Measurements from ENCODE around the gene TIMP3. TPM values are rescaled to one million over a fixed set of nuclear protein-coding genes. Genes with fewer than 3 reads are reported as not detected.

Gene TIMP3
- total and polyA plus RNA-seq, 2 donors (not counting 1 experiment from before 2014, with no cell fraction given) = not detected

DNA sequence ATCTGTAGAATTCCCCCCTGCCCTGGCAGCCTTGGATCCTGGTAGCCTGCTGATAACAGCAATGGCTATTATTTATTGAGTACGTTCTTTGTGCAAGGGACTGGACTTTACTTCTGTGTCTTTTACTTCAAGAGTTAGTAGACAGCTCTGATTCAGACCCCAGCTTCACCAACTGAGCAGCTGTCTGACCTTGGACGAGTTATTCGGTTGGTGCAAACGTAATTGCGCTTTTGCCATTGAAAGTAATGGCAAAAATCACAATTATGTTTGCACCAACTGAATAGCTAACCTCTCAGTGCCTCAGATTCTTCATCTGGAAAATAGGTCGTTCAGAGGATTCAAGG is 108.9 kb downstream of the TIMP3 start:
- no peaks in the 10 kb centered on the region for H3K36me3 ChIP-seq (replicated peaks in 1 of 2; ENCODE audit: control extremely low read depth in 1 of 2, control insufficient read depth in 1 of 2, extremely low read depth in 1 of 2, insufficient read depth in 2 of 2, low read length in 1 of 2)
- DNase-seq (no peak), ATAC-seq (ENCODE audit: low read depth) (no peak)
- H4K20me1 ChIP-seq (ENCODE audit: control insufficient read depth, insufficient read depth, low read length, poor library complexity, severe bottlenecking) = no peaks in the 10 kb centered on the region
- no peak overlapping the region for H2AFZ ChIP-seq (ENCODE audit: insufficient read depth, low read depth, low read length, poor library complexity, severe bottlenecking)
- no peak overlapping the region for H3K9ac ChIP-seq (ENCODE audit: low read length)
- ChIA-PET POLR2A (no interaction called here), CTCF (no interaction called here)
- no peak overlapping the region for H3K27ac Mint-ChIP-seq
- H3K4me3 Mint-ChIP-seq = no peak overlapping the region
- no peaks in the 10 kb centered on the region for H3K4me1 ChIP-seq (ENCODE audit: control insufficient read depth in 2 of 2, insufficient read depth in 2 of 2, low read length in 2 of 2)
- H3K9me3 ChIP-seq (ENCODE audit: control extremely low read depth in 1 of 3, control insufficient read depth in 2 of 3, insufficient read depth in 1 of 3, low read length in 2 of 3) = no peaks in the 10 kb centered on the region
- no peak overlapping the region for H3K4me3 ChIP-seq (ENCODE audit: control extremely low read depth in 1 of 5, extremely low read depth in 1 of 5, insufficient read depth in 1 of 5, low read depth in 2 of 5, low read length in 4 of 5)
- no peaks in the 10 kb centered on the region for H3K79me2 ChIP-seq (ENCODE audit: control insufficient read depth, insufficient read depth, low read length)
- H3K27me3 ChIP-seq (replicated peaks in 1 of 4; ENCODE audit: control extremely low read depth in 1 of 4, control insufficient read depth in 3 of 4, insufficient read depth in 4 of 4, low read length in 3 of 4) = no peaks in the 10 kb centered on the region
- no peak overlapping the region for H3K27ac ChIP-seq (ENCODE audit: low read length in 2 of 2)
- no peaks in the 10 kb centered on the region for H3K4me1 Mint-ChIP-seq
- peaks cover 4% of the 10 kb centered on the region for H3K27me3 Mint-ChIP-seq
- intact Hi-C loops (cut with micrococcal nuclease) = no loop called here
- no peak overlapping the region for H3K4me2 ChIP-seq (replicated peaks; ENCODE audit: low read depth, low read length, poor library complexity, severe bottlenecking)
- H3K9me3 Mint-ChIP-seq (ENCODE audit: insufficient read depth) = peaks cover 1% of the 10 kb centered on the region
- 93% methylated on average over 5 of the region's 6 CpGs for WGBS (ENCODE audit: insufficient coverage)
- no peak for TF ChIP-seq EZH2 (IDR thresholded peaks at IDR 0.05; ENCODE audit: borderline replicate concordance, insufficient read depth, low read depth, low read length, poor library complexity, severe bottlenecking)
- TF ChIP-seq, protein P1, sequence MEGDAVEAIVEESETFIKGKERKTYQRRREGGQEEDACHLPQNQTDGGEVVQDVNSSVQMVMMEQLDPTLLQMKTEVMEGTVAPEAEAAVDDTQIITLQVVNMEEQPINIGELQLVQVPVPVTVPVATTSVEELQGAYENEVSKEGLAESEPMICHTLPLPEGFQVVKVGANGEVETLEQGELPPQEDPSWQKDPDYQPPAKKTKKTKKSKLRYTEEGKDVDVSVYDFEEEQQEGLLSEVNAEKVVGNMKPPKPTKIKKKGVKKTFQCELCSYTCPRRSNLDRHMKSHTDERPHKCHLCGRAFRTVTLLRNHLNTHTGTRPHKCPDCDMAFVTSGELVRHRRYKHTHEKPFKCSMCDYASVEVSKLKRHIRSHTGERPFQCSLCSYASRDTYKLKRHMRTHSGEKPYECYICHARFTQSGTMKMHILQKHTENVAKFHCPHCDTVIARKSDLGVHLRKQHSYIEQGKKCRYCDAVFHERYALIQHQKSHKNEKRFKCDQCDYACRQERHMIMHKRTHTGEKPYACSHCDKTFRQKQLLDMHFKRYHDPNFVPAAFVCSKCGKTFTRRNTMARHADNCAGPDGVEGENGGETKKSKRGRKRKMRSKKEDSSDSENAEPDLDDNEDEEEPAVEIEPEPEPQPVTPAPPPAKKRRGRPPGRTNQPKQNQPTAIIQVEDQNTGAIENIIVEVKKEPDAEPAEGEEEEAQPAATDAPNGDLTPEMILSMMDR (IDR thresholded peaks at IDR 0.05) = no peak

DNA sequence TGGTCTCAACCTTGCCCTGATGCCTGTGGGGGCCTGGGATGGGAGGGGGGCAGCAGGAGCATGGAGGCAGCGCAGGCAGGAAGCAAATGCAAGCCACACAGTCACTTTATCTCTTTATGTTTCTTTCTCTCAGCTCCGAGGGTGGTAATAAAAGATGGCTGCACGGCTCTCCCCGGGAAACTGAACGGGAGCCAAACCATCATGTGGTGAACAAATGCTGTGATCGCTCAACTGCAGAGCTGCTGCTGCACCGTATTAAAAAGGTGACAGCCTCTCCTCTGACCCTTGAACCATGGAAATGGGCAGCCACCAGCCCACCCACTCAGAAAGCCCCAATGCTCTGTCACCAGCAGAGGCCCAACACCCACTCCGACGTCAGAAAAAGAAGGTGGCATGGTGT is 110.0 kb downstream of the TIMP3 start:
- Histone ChIP-seq H3K27ac (ENCODE audit: low read length in 2 of 2) (no peak overlapping the region), H3K27me3 (replicated peaks in 1 of 4; ENCODE audit: control extremely low read depth in 1 of 4, control insufficient read depth in 3 of 4, insufficient read depth in 4 of 4, low read length in 3 of 4) (no peaks in the 10 kb centered on the region), H3K9ac (ENCODE audit: low read length) (no peak overlapping the region), H2AFZ (ENCODE audit: insufficient read depth, low read depth, low read length, poor library complexity, severe bottlenecking) (no peak overlapping the region), H3K4me1 (ENCODE audit: control insufficient read depth in 2 of 2, insufficient read depth in 2 of 2, low read length in 2 of 2) (no peaks in the 10 kb centered on the region), H3K79me2 (ENCODE audit: control insufficient read depth, insufficient read depth, low read length) (no peaks in the 10 kb centered on the region), H3K4me3 (ENCODE audit: control extremely low read depth in 1 of 5, extremely low read depth in 1 of 5, insufficient read depth in 1 of 5, low read depth in 2 of 5, low read length in 4 of 5) (no peak overlapping the region), H3K9me3 (ENCODE audit: control extremely low read depth in 1 of 3, control insufficient read depth in 2 of 3, insufficient read depth in 1 of 3, low read length in 2 of 3) (peaks cover 0 to 5% (median 0%) of the 10 kb centered on the region in 3 donors), H3K36me3 (replicated peaks in 1 of 2; ENCODE audit: control extremely low read depth in 1 of 2, control insufficient read depth in 1 of 2, extremely low read depth in 1 of 2, insufficient read depth in 2 of 2, low read length in 1 of 2) (no peaks in the 10 kb centered on the region), H4K20me1 (ENCODE audit: control insufficient read depth, insufficient read depth, low read length, poor library complexity, severe bottlenecking) (no peaks in the 10 kb centered on the region), H3K4me2 (replicated peaks; ENCODE audit: low read depth, low read length, poor library complexity, severe bottlenecking) (no peak overlapping the region)
- WGBS (ENCODE audit: insufficient coverage) = 33% methylated on average over 6 of the region's 9 CpGs
- ChIA-PET POLR2A (no interaction called here), CTCF (no interaction called here)
- Mint-ChIP-seq H3K4me3 (no peak overlapping the region), H3K9me3 (ENCODE audit: insufficient read depth) (peaks cover 2% of the 10 kb centered on the region), H3K27me3 (peaks cover 4% of the 10 kb centered on the region), H3K27ac (no peak overlapping the region), H3K4me1 (no peaks in the 10 kb centered on the region)
- ATAC-seq (ENCODE audit: low read depth) = no peak
- no peak for DNase-seq
- intact Hi-C loops (cut with micrococcal nuclease) = no loop called here
- TF ChIP-seq EZH2 (IDR thresholded peaks at IDR 0.05; ENCODE audit: borderline replicate concordance, insufficient read depth, low read depth, low read length, poor library complexity, severe bottlenecking) = no peak
- TF ChIP-seq, protein P1 (IDR thresholded peaks at IDR 0.05) = no peak

All from B cell (primary cell).